ENCODE results near the gene GCSAM.

The GCSAM gene

GRCh38 chr3:112109322-112109721, 23.7 kb downstream of the GCSAM start:
- 91 to 94% methylated on average over 4 to 5 of the region's 5 CpGs for WGBS, 2 experiments
- H3K4me1 ChIP-seq (ENCODE audit: control insufficient read depth, insufficient read depth, low read length), result peaks cover 5% of the 10 kb centered on the region
- H3K27ac ChIP-seq (ENCODE audit: insufficient read depth, low read depth, low read length, poor library complexity, severe bottlenecking), result no peak overlapping the region

GRCh38 chr3:112104774-112105173, 28.3 kb downstream of the GCSAM start:
- no peak overlapping the region for H3K27ac ChIP-seq (ENCODE audit: insufficient read depth, low read depth, low read length, poor library complexity, severe bottlenecking)
- no peaks in the 10 kb centered on the region for H3K36me3 ChIP-seq (ENCODE audit: control insufficient read depth, insufficient read depth, low read length)
- 98 to 99% methylated on average over 2 of the region's 2 CpGs for WGBS, 2 experiments
- H3K4me1 ChIP-seq (ENCODE audit: control insufficient read depth, insufficient read depth, low read length), result peaks cover 5% of the 10 kb centered on the region
- H3K9me3 ChIP-seq (ENCODE audit: control insufficient read depth, low read length), result no peaks in the 10 kb centered on the region
- H3K4me3 ChIP-seq (ENCODE audit: insufficient read depth, low read depth, low read length), result no peak overlapping the region
- no peaks in the 10 kb centered on the region for H3K27me3 ChIP-seq (ENCODE audit: control insufficient read depth, insufficient read depth, low read length, poor library complexity, severe bottlenecking)

More at GRCh38 chr3:112109322-112109721, 23.7 kb downstream of the GCSAM start:
- Histone ChIP-seq H3K9me3 (ENCODE audit: control insufficient read depth, low read length) (no peaks in the 10 kb centered on the region), H3K36me3 (ENCODE audit: control insufficient read depth, insufficient read depth, low read length) (no peaks in the 10 kb centered on the region), H3K4me3 (ENCODE audit: insufficient read depth, low read depth, low read length) (no peak overlapping the region), H3K27me3 (ENCODE audit: control insufficient read depth, insufficient read depth, low read length, poor library complexity, severe bottlenecking) (no peaks in the 10 kb centered on the region)

GRCh38 chr3:112101916-112102315, 31.1 kb downstream of the GCSAM start:
- WGBS, 2 experiments, result 92 to 98% methylated on average over 2 of the region's 2 CpGs
- H3K9me3 ChIP-seq (ENCODE audit: control insufficient read depth, low read length), result no peaks in the 10 kb centered on the region
- no peak overlapping the region for H3K4me3 ChIP-seq (ENCODE audit: insufficient read depth, low read depth, low read length)
- H3K27me3 ChIP-seq (ENCODE audit: control insufficient read depth, insufficient read depth, low read length, poor library complexity, severe bottlenecking), result no peaks in the 10 kb centered on the region
- no peaks in the 10 kb centered on the region for H3K4me1 ChIP-seq (ENCODE audit: control insufficient read depth, insufficient read depth, low read length)
- no peak overlapping the region for H3K27ac ChIP-seq (ENCODE audit: insufficient read depth, low read depth, low read length, poor library complexity, severe bottlenecking)
- no peaks in the 10 kb centered on the region for H3K36me3 ChIP-seq (ENCODE audit: control insufficient read depth, insufficient read depth, low read length)

- no peaks in the 10 kb centered on the region for H3K27me3 ChIP-seq (ENCODE audit: control insufficient read depth, insufficient read depth, low read length, poor library complexity, severe bottlenecking)
- H3K4me3 ChIP-seq (ENCODE audit: insufficient read depth, low read depth, low read length), result no peak overlapping the region
- no peaks in the 10 kb centered on the region for H3K36me3 ChIP-seq (ENCODE audit: control insufficient read depth, insufficient read depth, low read length)
- no peak overlapping the region for H3K27ac ChIP-seq (ENCODE audit: insufficient read depth, low read depth, low read length, poor library complexity, severe bottlenecking)
- no peaks in the 10 kb centered on the region for H3K9me3 ChIP-seq (ENCODE audit: control insufficient read depth, low read length)
- H3K4me1 ChIP-seq (ENCODE audit: control insufficient read depth, insufficient read depth, low read length), result peaks cover 4% of the 10 kb centered on the region
- 92 to 96% methylated on average over 4 of the region's 4 CpGs for whole genome bisulfite sequencing, 2 experiments
Observed at GRCh38 chr3:112097378-112097777, 35.7 kb downstream of the GCSAM start.

GRCh38 chr3:112096176-112096575, 36.9 kb downstream of the GCSAM start:
- Histone ChIP-seq H3K4me3 (ENCODE audit: insufficient read depth, low read depth, low read length) (no peak overlapping the region), H3K9me3 (ENCODE audit: control insufficient read depth, low read length) (no peaks in the 10 kb centered on the region), H3K36me3 (ENCODE audit: control insufficient read depth, insufficient read depth, low read length) (no peaks in the 10 kb centered on the region), H3K27me3 (ENCODE audit: control insufficient read depth, insufficient read depth, low read length, poor library complexity, severe bottlenecking) (no peaks in the 10 kb centered on the region), H3K4me1 (ENCODE audit: control insufficient read depth, insufficient read depth, low read length) (peaks cover 4% of the 10 kb centered on the region), H3K27ac (ENCODE audit: insufficient read depth, low read depth, low read length, poor library complexity, severe bottlenecking) (no peak overlapping the region)
- 81 to 89% methylated on average over 2 of the region's 2 CpGs for WGBS, 2 experiments

- H3K9me3 ChIP-seq (ENCODE audit: control insufficient read depth, low read length), result no peaks in the 10 kb centered on the region
- H3K4me1 ChIP-seq (ENCODE audit: control insufficient read depth, insufficient read depth, low read length), result peaks cover 4% of the 10 kb centered on the region
- no peak overlapping the region for H3K4me3 ChIP-seq (ENCODE audit: insufficient read depth, low read depth, low read length)
- H3K36me3 ChIP-seq (ENCODE audit: control insufficient read depth, insufficient read depth, low read length), result no peaks in the 10 kb centered on the region
- no peak overlapping the region for H3K27ac ChIP-seq (ENCODE audit: insufficient read depth, low read depth, low read length, poor library complexity, severe bottlenecking)
- 79 to 81% methylated on average over 2 of the region's 2 CpGs for WGBS, 2 experiments
- H3K27me3 ChIP-seq (ENCODE audit: control insufficient read depth, insufficient read depth, low read length, poor library complexity, severe bottlenecking), result no peaks in the 10 kb centered on the region
Observed at GRCh38 chr3:112095731-112096130, 37.3 kb downstream of the GCSAM start.

GRCh38 chr3:112093180-112093522, 39.9 kb downstream of the GCSAM start:
- Histone ChIP-seq H3K27ac (ENCODE audit: insufficient read depth, low read depth, low read length, poor library complexity, severe bottlenecking) (no peak overlapping the region), H3K4me1 (ENCODE audit: control insufficient read depth, insufficient read depth, low read length) (peaks cover 4% of the 10 kb centered on the region), H3K4me3 (ENCODE audit: insufficient read depth, low read depth, low read length) (no peak overlapping the region), H3K9me3 (ENCODE audit: control insufficient read depth, low read length) (no peaks in the 10 kb centered on the region), H3K36me3 (ENCODE audit: control insufficient read depth, insufficient read depth, low read length) (no peaks in the 10 kb centered on the region), H3K27me3 (ENCODE audit: control insufficient read depth, insufficient read depth, low read length, poor library complexity, severe bottlenecking) (peaks cover under 1% of the 10 kb centered on the region)

- WGBS, 2 experiments, result 79 to 82% methylated on average over 6 of the region's 6 CpGs
- no peak overlapping the region for H3K4me3 ChIP-seq (ENCODE audit: insufficient read depth, low read depth, low read length)
- peaks cover 4% of the 10 kb centered on the region for H3K4me1 ChIP-seq (ENCODE audit: control insufficient read depth, insufficient read depth, low read length)
- H3K27ac ChIP-seq (ENCODE audit: insufficient read depth, low read depth, low read length, poor library complexity, severe bottlenecking), result no peak overlapping the region
- no peaks in the 10 kb centered on the region for H3K9me3 ChIP-seq (ENCODE audit: control insufficient read depth, low read length)
- H3K36me3 ChIP-seq (ENCODE audit: control insufficient read depth, insufficient read depth, low read length), result no peaks in the 10 kb centered on the region
- H3K27me3 ChIP-seq (ENCODE audit: control insufficient read depth, insufficient read depth, low read length, poor library complexity, severe bottlenecking), result peaks cover 5% of the 10 kb centered on the region
Observed at GRCh38 chr3:112092496-112093179, 40.4 kb downstream of the GCSAM start.

GRCh38 chr3:112090887-112091586, 42.0 kb downstream of the GCSAM start:
- peaks cover 4% of the 10 kb centered on the region for H3K4me1 ChIP-seq (ENCODE audit: control insufficient read depth, insufficient read depth, low read length)
- H3K36me3 ChIP-seq (ENCODE audit: control insufficient read depth, insufficient read depth, low read length), result no peaks in the 10 kb centered on the region
- no peak overlapping the region for H3K27ac ChIP-seq (ENCODE audit: insufficient read depth, low read depth, low read length, poor library complexity, severe bottlenecking)
- 88 to 89% methylated on average over 5 to 6 of the region's 6 CpGs for WGBS, 2 experiments
- no peak overlapping the region for H3K4me3 ChIP-seq (ENCODE audit: insufficient read depth, low read depth, low read length)
- H3K27me3 ChIP-seq (ENCODE audit: control insufficient read depth, insufficient read depth, low read length, poor library complexity, severe bottlenecking), result peaks cover 17% of the 10 kb centered on the region
- H3K9me3 ChIP-seq (ENCODE audit: control insufficient read depth, low read length), result no peaks in the 10 kb centered on the region

GRCh38 chr3:112089956-112090886, 42.8 kb downstream of the GCSAM start:
- WGBS, 2 experiments, result 92 to 93% methylated on average over 8 to 9 of the region's 9 CpGs
- H3K4me1 ChIP-seq (ENCODE audit: control insufficient read depth, insufficient read depth, low read length), result peaks cover 4% of the 10 kb centered on the region
- no peaks in the 10 kb centered on the region for H3K36me3 ChIP-seq (ENCODE audit: control insufficient read depth, insufficient read depth, low read length)
- no peaks in the 10 kb centered on the region for H3K9me3 ChIP-seq (ENCODE audit: control insufficient read depth, low read length)
- no peak overlapping the region for H3K27ac ChIP-seq (ENCODE audit: insufficient read depth, low read depth, low read length, poor library complexity, severe bottlenecking)
- no peak overlapping the region for H3K4me3 ChIP-seq (ENCODE audit: insufficient read depth, low read depth, low read length)
- H3K27me3 ChIP-seq (ENCODE audit: control insufficient read depth, insufficient read depth, low read length, poor library complexity, severe bottlenecking), result peaks cover 26% of the 10 kb centered on the region

All from ectodermal cell (in vitro differentiated cells).